Endothelial cell of umbilical vein (primary cell): ENCODE results near the gene PPM1F.
"Not testable (repeated sequence)": the region's sequence is repeated elsewhere in the genome, so short reads cannot be mapped to it uniquely, and the experiment has no call there.

Source experiments
- POLR2A ChIP-seq: IDR thresholded peaks from 2 replicates; pipeline ENCODE4 v1.6.1; 2012; ENCODE audit warnings: low read depth, mild to moderate bottlenecking, control low read depth, low read length
- POLR2AphosphoS5 ChIP-seq: IDR thresholded peaks from 2 replicates; pipeline ENCODE4 v1.6.1; 2012; ENCODE audit warnings: low read depth, mild to moderate bottlenecking, control low read depth, low read length, moderate library complexity; ENCODE audit not compliant: insufficient read depth
- TF ChIP-seq, protein P1 (sequence below), 2 donors: IDR thresholded peaks; 1 replicate in 1 of 2; 2 replicates in 1 of 2; pipeline ENCODE4 v1.5.1; 2011; ENCODE audit warnings: low read length in 2 of 2, mild to moderate bottlenecking in 2 of 2, moderate library complexity in 2 of 2, control low read depth in 1 of 2, inconsistent platforms in 1 of 2, low read depth in 1 of 2; ENCODE audit not compliant: insufficient read depth in 1 of 2; ENCODE audit errors: extremely low read depth in 1 of 2

DNA sequence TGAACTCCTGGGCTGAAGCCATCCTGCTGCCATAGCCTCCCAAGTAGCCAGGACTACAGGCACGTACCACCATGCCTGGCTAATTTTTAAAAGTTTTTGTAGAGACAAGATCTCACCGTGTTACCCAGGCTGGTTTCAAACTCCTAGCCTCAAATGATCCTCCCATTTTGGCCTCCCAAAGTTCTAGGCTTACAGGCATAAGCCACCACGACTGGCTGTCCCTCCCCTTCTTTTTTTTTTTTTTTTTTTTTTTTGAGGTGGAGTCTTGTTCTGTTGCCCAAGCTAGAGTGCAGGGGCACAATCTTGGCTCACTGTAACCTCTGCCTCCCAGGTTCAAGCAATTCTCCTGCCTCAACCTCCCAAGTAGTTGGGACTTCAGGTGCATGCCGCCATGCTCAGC lies 77.7 kb downstream of the PPM1F start:
- TF ChIP-seq, protein P1, sequence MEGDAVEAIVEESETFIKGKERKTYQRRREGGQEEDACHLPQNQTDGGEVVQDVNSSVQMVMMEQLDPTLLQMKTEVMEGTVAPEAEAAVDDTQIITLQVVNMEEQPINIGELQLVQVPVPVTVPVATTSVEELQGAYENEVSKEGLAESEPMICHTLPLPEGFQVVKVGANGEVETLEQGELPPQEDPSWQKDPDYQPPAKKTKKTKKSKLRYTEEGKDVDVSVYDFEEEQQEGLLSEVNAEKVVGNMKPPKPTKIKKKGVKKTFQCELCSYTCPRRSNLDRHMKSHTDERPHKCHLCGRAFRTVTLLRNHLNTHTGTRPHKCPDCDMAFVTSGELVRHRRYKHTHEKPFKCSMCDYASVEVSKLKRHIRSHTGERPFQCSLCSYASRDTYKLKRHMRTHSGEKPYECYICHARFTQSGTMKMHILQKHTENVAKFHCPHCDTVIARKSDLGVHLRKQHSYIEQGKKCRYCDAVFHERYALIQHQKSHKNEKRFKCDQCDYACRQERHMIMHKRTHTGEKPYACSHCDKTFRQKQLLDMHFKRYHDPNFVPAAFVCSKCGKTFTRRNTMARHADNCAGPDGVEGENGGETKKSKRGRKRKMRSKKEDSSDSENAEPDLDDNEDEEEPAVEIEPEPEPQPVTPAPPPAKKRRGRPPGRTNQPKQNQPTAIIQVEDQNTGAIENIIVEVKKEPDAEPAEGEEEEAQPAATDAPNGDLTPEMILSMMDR (IDR thresholded peaks at IDR 0.05; ENCODE audit: extremely low read depth in 1 of 2, insufficient read depth in 1 of 2, low read depth in 1 of 2, low read length in 2 of 2): not testable (repeated sequence)
- TF ChIP-seq POLR2A, POLR2AphosphoS5: not testable (repeated sequence)
